NCI-H748 (cell line): ENCODE data around the gene PGA5.
"Not testable (repeated sequence)": the region's sequence is repeated elsewhere in the genome, so short reads cannot be mapped to it uniquely, and the experiment has no call there.

Experiments used
- DNase-seq: peaks from one replicate; lab custom pipeline; 2025; ENCODE audit not compliant: unreplicated experiment; lab: John Stamatoyannopoulos, UW

Gene PGA5

DNA sequence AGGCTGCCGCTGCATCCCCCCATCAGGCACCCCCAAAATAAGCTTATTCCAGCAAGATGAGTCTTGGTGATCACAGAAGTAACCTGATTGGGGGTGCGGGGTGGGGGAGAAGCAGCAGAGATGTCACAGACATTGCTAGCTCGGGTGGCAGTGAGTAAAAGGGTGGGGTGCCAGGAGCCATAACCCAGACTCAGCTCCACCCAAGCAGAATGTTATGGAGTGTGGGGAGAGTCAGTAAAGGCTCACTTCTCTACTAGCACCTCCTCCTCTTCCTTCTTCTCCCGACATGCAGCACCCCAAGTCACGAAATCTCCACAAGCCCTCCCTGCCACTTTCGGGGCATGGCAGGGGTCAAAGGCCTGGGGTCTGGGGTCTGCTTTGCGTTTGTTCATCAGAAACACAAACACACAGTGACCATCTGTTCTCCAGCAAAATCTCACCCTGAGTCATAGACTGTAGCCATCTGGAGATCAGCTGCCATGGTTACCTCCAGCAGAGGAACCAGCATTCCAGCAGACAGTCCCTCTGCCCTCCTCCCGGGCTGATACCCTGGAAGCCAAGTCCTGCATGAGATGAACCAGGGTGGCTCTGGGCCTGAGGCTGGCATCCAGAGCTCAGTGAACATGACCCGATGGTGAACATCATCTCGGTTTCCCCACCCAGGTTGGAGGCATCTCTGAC, 14.4 kb upstream of the PGA5 start:
- not testable (repeated sequence) for DNase-seq

DNA sequence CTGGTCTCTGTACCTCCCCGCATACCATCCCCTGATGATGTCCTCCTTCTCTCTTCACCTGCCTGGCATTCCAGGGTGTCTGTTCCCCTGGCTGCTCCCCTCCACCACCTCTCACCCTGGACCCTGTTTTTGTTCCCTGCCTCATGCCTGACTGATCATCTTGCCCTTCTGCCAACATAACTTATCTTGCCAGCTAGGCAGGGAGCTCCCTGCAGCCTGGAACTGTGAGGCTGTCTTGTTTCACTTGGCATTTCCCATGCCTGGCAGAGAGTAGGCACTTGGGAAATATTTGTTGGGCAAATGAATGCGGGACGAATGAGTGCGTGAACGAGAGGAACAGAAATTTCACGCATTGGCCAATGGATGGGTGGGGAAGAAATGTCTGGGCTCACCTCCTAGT, 11.5 kb upstream of the PGA5 start:
- DNase-seq, result not testable (repeated sequence)

DNA sequence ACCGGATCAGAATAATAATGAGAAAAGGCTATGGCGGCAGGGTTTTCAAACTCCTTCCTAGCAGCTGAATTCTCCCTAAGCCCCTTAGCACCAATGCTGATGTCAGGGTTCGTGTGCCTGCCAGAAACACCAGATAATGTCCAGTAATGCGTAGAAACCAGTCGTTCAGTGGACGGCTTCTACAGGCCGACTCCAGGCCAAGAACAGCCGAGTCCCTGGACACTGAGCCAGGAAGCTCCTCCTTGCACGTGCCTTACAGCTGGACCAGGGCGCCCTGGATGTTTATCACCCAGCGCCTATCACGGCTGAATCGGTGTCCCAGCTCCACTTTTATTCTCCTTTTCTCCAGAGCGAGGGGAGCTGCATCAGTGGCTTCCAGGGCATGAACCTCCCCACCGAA, 9.9 kb upstream of the PGA5 start:
- not testable (repeated sequence) for DNase-seq

- not testable (repeated sequence) for DNase-seq
Observed at GRCh38 chr11:61231585-61231984, 9.4 kb upstream of the PGA5 start.

DNA sequence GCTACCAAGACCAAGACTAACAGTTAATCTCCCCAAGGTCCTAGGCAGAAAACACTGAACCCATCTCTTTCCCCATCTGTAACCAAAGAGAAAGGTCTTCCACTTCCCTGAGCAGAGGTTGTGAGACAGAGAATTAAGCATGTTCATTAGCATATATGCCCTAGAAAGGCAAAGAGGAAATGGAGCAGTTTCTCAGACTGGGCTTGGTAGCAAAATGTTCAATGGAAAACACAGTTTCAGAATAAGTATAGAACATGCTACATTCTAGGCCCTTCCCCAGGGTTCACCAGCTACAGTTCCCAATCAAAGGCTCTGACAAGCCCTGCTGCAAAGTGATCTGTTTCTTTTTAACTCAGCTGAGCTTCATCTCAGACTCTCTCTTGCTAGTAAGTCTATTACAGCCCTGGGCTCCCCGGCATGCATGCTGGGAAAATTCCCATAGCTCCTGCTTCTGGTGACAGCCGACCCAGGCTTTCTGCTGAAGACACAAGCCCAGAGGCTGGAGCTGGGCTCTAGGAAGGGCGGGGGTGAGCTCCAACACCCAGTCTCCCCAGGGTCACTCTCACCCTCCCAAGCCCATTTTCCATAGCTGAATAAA, 8.3 kb upstream of the PGA5 start:
- not testable (repeated sequence) for DNase-seq

- not testable (repeated sequence) for DNase-seq
Observed at GRCh38 chr11:61237130-61237529, 3.8 kb upstream of the PGA5 start.

GRCh38 chr11:61240288-61240687, 687 bp upstream of the PGA5 start:
- DNase-seq, result not testable (repeated sequence)

GRCh38 chr11:61241526-61241925, 551 bp downstream of the PGA5 start:
- DNase-seq, result not testable (repeated sequence)

- DNase-seq, result not testable (repeated sequence)
Observed at GRCh38 chr11:61245284-61245964, 4.4 kb downstream of the PGA5 start.

- DNase-seq, result not testable (repeated sequence)
Observed at GRCh38 chr11:61248071-61248470, 7.1 kb downstream of the PGA5 start.

- DNase-seq, result not testable (repeated sequence)
Observed at GRCh38 chr11:61249201-61249600, 8.2 kb downstream of the PGA5 start.

- DNase-seq, result not testable (repeated sequence)
Observed at GRCh38 chr11:61250796-61251765, 10.1 kb downstream of the PGA5 start.

DNA sequence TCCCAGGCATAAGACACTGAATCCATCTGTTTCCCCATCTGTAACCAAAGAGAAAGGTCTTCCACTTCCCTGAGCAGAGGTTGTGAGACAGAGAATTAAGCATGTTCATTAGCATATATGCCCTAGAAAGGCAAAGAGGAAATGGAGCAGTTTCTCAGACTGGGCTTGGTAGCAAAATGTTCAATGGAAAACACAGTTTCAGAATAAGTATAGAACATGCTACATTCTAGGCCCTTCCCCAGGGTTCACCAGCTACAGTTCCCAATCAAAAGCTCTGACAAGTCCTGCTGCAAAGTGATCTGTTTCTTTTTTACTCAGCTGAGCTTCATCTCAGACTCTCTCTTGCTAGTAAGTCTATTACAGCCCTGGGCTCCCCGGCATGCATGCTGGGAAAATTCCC, 11.4 kb downstream of the PGA5 start:
- DNase-seq, result not testable (repeated sequence)

GRCh38 chr11:61254403-61255025, 13.5 kb downstream of the PGA5 start:
- DNase-seq, result peak; percentile 46

DNA sequence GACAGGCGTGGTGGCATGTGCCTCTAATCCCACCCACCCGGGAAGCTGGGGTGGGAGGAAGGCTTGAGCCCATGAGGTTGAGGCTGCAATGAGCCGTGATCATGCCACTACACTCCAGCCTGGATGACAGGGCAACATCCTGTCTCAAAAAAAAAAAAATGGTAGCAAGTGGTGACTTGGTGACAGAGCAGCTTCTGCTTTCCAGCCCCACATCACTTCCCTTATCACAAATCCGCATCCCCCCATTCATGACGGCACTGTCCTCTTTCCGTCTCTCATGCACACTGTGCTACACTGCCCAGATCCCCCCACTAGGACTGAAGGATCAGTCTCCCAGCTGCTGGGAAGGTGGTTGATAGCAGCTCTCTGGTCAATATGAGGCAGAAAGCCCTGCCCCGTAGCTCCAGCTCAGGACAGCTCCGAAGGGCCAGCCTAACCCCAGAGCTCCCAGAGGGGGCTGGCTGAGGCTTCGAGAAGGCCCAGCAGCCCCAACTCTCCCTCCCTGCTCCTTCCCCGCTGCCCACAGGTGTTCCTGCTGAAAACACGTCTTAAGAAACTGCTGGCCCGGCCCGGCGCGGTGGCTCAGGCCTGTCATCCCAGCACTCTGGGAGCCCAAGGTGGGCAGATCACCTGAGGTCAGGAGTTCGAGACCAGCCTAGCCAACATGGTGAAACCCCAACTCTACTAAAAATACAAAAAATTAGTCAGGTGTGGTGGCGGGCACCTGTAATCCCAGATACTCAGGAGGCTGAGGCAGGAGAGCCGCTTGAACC, 15.9 kb downstream of the PGA5 start:
- no peak for DNase-seq

GRCh38 chr11:61258546-61258945, 17.6 kb downstream of the PGA5 start:
- no peak for DNase-seq

- DNase-seq, result no peak
Observed at GRCh38 chr11:61259363-61259762, 18.4 kb downstream of the PGA5 start.

DNA sequence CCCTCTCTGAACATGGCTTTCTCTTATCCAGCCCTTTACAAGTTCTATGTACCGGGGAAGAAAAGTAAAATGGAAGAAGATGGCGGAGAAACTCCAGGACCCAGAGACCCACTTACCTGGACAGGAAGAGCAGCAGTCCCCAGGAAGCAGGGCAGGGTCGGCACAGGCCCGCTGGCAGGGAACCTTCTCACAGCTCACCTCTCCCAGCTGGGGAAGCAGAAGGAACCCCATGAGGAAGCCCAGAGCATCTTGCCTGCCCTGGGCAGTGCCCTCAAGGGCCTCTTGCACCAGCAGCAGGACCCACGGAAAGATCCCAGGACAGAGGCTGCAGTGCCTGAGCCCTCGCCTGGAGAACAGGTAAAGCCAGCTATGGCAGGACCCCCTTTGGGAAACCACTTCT, 23.4 kb downstream of the PGA5 start:
- no peak for DNase-seq

DNA sequence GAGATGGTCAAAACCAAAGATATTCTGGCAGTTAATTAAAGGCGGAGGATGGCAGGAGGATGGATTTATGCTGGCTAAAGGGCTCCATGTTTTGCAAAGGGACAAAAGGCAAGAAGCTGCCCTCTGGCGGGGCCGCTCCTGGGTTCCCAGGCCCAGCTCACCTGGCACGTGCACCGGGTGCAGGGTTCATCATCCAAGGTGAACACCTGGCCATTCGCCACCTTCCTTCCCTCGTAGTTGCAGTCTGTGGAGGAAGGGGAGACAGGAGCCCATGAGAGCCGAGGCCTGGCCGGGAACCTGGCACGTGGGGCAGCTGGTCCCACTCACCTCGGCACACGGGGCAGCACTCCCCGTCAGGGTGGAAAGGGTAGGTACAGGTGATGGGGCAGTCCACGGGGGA, 23.8 kb downstream of the PGA5 start:
- no peak for DNase-seq

GRCh38 chr11:61265357-61265756, 24.4 kb downstream of the PGA5 start:
- DNase-seq, result no peak
